Loucy (cell line): ENCODE measurements around the gene SLC1A1.

Experiments
- H2AFZ ChIP-seq: fragments of 200-600 bp; sonication (generic); 2 replicates; pipeline ENCODE4 v1.6.0; 2016; ENCODE audit warnings: antibody characterized with exemption, mild to moderate bottlenecking, low read length, moderate library complexity
- H3F3A ChIP-seq: fragments of 200-600 bp; 2 replicates; pipeline ENCODE4 v1.6.0; 2016; ENCODE audit warnings: antibody characterized with exemption, low read depth, mild to moderate bottlenecking
- H3K27me3 ChIP-seq: fragments of 200-600 bp; sonication (generic); 2 replicates; pipeline ENCODE4 v1.6.1; 2014; ENCODE audit warnings: low read length, mild to moderate bottlenecking; ENCODE audit not compliant: insufficient read depth, poor library complexity, severe bottlenecking
- H3K36me3 ChIP-seq: fragments of 200-600 bp; sonication (generic); 2 replicates; pipeline ENCODE4 v1.6.1; 2016; ENCODE audit warnings: low read length; ENCODE audit not compliant: insufficient read depth
- H3K4me1 ChIP-seq: fragments of 200-600 bp; sonication (generic); 2 replicates; pipeline ENCODE4 v1.5.1; 2014; ENCODE audit warnings: low read length, mild to moderate bottlenecking; ENCODE audit not compliant: insufficient read depth, poor library complexity, severe bottlenecking
- H3K4me2 ChIP-seq: fragments of 200-600 bp; sonication (generic); 2 replicates; pipeline ENCODE4 v1.6.0; 2014; ENCODE audit warnings: antibody characterized with exemption, low read length, low read depth, mild to moderate bottlenecking; ENCODE audit not compliant: poor library complexity, severe bottlenecking
- H3K4me3 ChIP-seq: fragments of 200-600 bp; sonication (generic); 2 replicates; pipeline ENCODE4 v1.5.1; 2014; ENCODE audit warnings: low read length, mild to moderate bottlenecking, mixed read lengths; ENCODE audit not compliant: poor library complexity, severe bottlenecking
- H3K79me2 ChIP-seq: fragments of 200-600 bp; sonication (generic); 2 replicates; pipeline ENCODE4 v1.6.1; 2014; ENCODE audit warnings: low read length; ENCODE audit not compliant: insufficient read depth
- H3K9ac ChIP-seq: fragments of 200-600 bp; sonication (generic); 2 replicates; pipeline ENCODE4 v1.6.0; 2014; ENCODE audit warnings: mild to moderate bottlenecking, low read depth, low read length, moderate library complexity; ENCODE audit not compliant: poor library complexity, severe bottlenecking
- H3K9me2 ChIP-seq: fragments of 200-600 bp; sonication (generic); replicated peaks from 2 replicates; pipeline ENCODE4 v1.6.1; 2016; ENCODE audit warnings: low read depth, low read length, mixed read lengths
- H3K9me3 ChIP-seq: fragments of 200-600 bp; sonication (generic); 2 replicates; pipeline ENCODE4 v1.6.1; 2014; ENCODE audit warnings: mild to moderate bottlenecking, antibody characterized with exemption, low read length, low read depth; ENCODE audit not compliant: insufficient read depth
- H4K20me1 ChIP-seq: fragments of 200-600 bp; sonication (generic); 2 replicates; pipeline ENCODE4 v1.6.0; 2014; ENCODE audit warnings: antibody characterized with exemption, low read length, mild to moderate bottlenecking; ENCODE audit not compliant: insufficient read depth, poor library complexity, severe bottlenecking
- EZH2phosphoT487 ChIP-seq: fragments of 200-600 bp; IDR thresholded peaks from 2 replicates; pipeline ENCODE4 v1.6.1; 2018; ENCODE audit warnings: antibody characterized with exemption, mild to moderate bottlenecking, moderate library complexity, borderline replicate concordance
- TF ChIP-seq, protein P1 (sequence below): fragments of 200-600 bp; sonication (generic); conservative IDR thresholded peaks from 2 replicates; pipeline ENCODE4 v1.5.1; 2014; ENCODE audit warnings: mild to moderate bottlenecking, antibody characterized with exemption, low read length

The SLC1A1 gene

DNA sequence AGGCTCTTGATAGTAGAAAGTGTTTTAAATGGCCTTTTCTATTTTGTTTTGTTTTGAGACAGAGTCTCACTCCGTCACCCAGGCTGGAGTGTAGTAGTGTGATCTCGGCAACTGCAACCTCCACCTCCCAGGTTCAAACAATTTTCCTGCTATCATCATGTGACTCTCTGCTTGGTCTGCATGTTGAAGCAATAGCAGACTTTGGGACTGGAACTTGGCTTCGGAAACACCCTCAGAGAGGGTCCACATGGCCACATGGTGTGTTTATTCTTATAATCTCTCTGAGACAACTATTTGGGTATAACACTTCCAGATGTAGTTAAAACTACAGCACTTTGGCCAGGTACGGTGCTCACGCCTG is 10.9 kb downstream of the SLC1A1 start:
- H3K79me2 ChIP-seq: no peaks in the 10 kb centered on the region
- no peak overlapping the region for H3K9ac ChIP-seq
- no peak for TF ChIP-seq EZH2phosphoT487
- TF ChIP-seq, protein P1, sequence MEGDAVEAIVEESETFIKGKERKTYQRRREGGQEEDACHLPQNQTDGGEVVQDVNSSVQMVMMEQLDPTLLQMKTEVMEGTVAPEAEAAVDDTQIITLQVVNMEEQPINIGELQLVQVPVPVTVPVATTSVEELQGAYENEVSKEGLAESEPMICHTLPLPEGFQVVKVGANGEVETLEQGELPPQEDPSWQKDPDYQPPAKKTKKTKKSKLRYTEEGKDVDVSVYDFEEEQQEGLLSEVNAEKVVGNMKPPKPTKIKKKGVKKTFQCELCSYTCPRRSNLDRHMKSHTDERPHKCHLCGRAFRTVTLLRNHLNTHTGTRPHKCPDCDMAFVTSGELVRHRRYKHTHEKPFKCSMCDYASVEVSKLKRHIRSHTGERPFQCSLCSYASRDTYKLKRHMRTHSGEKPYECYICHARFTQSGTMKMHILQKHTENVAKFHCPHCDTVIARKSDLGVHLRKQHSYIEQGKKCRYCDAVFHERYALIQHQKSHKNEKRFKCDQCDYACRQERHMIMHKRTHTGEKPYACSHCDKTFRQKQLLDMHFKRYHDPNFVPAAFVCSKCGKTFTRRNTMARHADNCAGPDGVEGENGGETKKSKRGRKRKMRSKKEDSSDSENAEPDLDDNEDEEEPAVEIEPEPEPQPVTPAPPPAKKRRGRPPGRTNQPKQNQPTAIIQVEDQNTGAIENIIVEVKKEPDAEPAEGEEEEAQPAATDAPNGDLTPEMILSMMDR: no peak
- no peaks in the 10 kb centered on the region for H3K36me3 ChIP-seq
- H2AFZ ChIP-seq: no peak overlapping the region
- no peaks in the 10 kb centered on the region for H3K4me1 ChIP-seq
- no peak overlapping the region for H3K4me2 ChIP-seq
- H3F3A ChIP-seq: no peaks in the 10 kb centered on the region
- H4K20me1 ChIP-seq: no peaks in the 10 kb centered on the region
- H3K27me3 ChIP-seq: no peaks in the 10 kb centered on the region
- no peak overlapping the region for H3K4me3 ChIP-seq
- no peaks in the 10 kb centered on the region for H3K9me3 ChIP-seq
- no peaks in the 10 kb centered on the region for H3K9me2 ChIP-seq

DNA sequence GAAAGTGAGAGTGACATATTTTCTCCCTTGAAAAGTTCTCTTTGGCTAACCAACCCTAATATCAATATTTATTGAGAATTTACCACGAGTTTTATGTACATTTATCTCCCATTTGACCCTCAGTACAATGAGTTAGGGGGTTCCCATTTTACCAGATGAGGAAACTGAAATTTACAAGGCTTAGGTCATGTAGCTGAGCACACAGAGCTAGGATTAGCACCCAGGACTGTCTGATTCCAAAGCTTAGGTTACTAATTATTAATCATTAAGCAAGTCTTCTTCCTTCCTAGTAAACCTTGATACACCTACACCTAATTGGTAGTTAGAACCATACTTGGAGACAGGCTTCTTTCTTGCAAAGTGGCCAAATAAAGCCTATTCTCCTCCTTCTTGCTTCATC is 12.2 kb downstream of the SLC1A1 start:
- no peaks in the 10 kb centered on the region for H3K36me3 ChIP-seq
- H2AFZ ChIP-seq: no peak overlapping the region
- TF ChIP-seq, protein P1: no peak
- TF ChIP-seq EZH2phosphoT487: no peak
- H4K20me1 ChIP-seq: no peaks in the 10 kb centered on the region
- no peak overlapping the region for H3K4me3 ChIP-seq
- H3K4me1 ChIP-seq: no peaks in the 10 kb centered on the region
- no peak overlapping the region for H3K4me2 ChIP-seq
- no peaks in the 10 kb centered on the region for H3K27me3 ChIP-seq
- H3K79me2 ChIP-seq: no peaks in the 10 kb centered on the region
- H3K9ac ChIP-seq: no peak overlapping the region
- H3F3A ChIP-seq: no peaks in the 10 kb centered on the region
- H3K9me2 ChIP-seq: no peaks in the 10 kb centered on the region
- H3K9me3 ChIP-seq: no peaks in the 10 kb centered on the region

DNA sequence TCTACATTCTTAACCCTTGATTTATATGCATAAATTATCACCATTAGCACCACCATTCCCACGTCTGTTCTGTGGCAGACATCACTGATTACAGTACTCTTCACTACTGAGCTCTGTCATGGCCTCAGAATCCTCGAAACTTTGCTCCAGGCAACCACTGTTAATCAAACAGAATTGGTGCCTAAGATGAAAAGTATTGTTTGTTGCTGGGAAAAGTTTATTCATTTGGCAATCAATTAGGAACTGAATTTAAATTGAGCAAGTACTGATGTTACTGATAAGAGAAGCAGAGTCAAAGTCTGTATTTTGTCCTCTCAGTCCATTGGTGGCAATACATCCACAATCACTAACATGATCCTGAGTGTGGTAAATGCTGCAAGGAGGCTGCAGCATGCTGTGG is 12.8 kb downstream of the SLC1A1 start:
- H4K20me1 ChIP-seq: no peaks in the 10 kb centered on the region
- no peak overlapping the region for H2AFZ ChIP-seq
- no peaks in the 10 kb centered on the region for H3K27me3 ChIP-seq
- no peaks in the 10 kb centered on the region for H3K9me2 ChIP-seq
- H3K4me3 ChIP-seq: no peak overlapping the region
- no peak overlapping the region for H3K9ac ChIP-seq
- no peak for TF ChIP-seq EZH2phosphoT487
- TF ChIP-seq, protein P1: no peak
- no peaks in the 10 kb centered on the region for H3K36me3 ChIP-seq
- no peaks in the 10 kb centered on the region for H3K9me3 ChIP-seq
- H3K4me1 ChIP-seq: no peaks in the 10 kb centered on the region
- no peak overlapping the region for H3K4me2 ChIP-seq
- H3F3A ChIP-seq: no peaks in the 10 kb centered on the region
- H3K79me2 ChIP-seq: no peaks in the 10 kb centered on the region
